SK-N-SH (cell line): ENCODE results near the gene HSF4. TPM values are rescaled to one million over a fixed set of nuclear protein-coding genes. Genes with fewer than 3 reads are reported as not detected.

Experiments used
- CTCF ChIA-PET: fragments of 300-600, 350-600 bp; formaldehyde crosslinking; extraction: SDS; loops from one replicate; lab custom pipeline; 2021; lab: Yijun Ruan, JAX
- POLR2A ChIA-PET: fragments of 350-600 bp; sonication (Branson Sonifier 250); formaldehyde crosslinking; extraction: SDS; loops from one replicate; lab custom pipeline; 2020; ENCODE audit warnings: antibody characterized with exemption, inconsistent platforms; lab: Yijun Ruan, JAX
- DNase-seq: peaks from one replicate; pipeline ENCODE4 v3.0.0; 2012
- H2AFZ ChIP-seq: fragments of 200-600 bp; sonication (generic); 2 replicates; pipeline ENCODE4 v1.8.1; 2016; ENCODE audit warnings: antibody characterized with exemption, mild to moderate bottlenecking, low read depth
- H3F3A ChIP-seq: fragments of 200-600 bp; sonication (generic); replicated peaks from 2 replicates; pipeline ENCODE3; 2016; ENCODE audit warnings: antibody characterized with exemption, mild to moderate bottlenecking; ENCODE audit not compliant: insufficient read depth
- H3K27ac ChIP-seq, 2 experiments: fragments of 200-500 bp in 1 of 2; fragments of 200-600 bp in 1 of 2; sonication (Bioruptor generic) in 1 of 2; sonication (generic), shearing (Covaris generic) in 1 of 2; 2 replicates each; pipeline versions ENCODE4 v1.5.1 to v1.6.1; 2014 to 2016; ENCODE audit warnings: low read depth in 2 of 2, inconsistent platforms in 1 of 2, low read length in 1 of 2, mild to moderate bottlenecking in 1 of 2, mixed read lengths in 1 of 2
- H3K27me3 ChIP-seq: fragments of 200-600 bp; sonication (generic), shearing (Covaris generic); 2 replicates; pipeline ENCODE4 v1.6.1; 2016; ENCODE audit warnings: mixed run types; ENCODE audit not compliant: insufficient read depth
- H3K36me3 ChIP-seq, 2 experiments: fragments of 200-500 bp in 1 of 2; fragments of 200-600 bp in 1 of 2; sonication (Bioruptor generic) in 1 of 2; sonication (generic) in 1 of 2; replicated peaks in 1 of 2; 2 replicates each; pipeline versions ENCODE3 to v1.5.1; 2014 to 2016; ENCODE audit warnings: low read length in 1 of 2, mild to moderate bottlenecking in 1 of 2; ENCODE audit not compliant: insufficient read depth in 2 of 2, control insufficient read depth in 1 of 2
- H3K4me1 ChIP-seq, 2 experiments: fragments of 200-500 bp in 1 of 2; fragments of 200-600 bp in 1 of 2; sonication (Bioruptor generic) in 1 of 2; sonication (generic), shearing (Covaris generic) in 1 of 2; 2 replicates each; pipeline versions ENCODE4 v1.5.1 to v1.6.1; 2014 to 2016; ENCODE audit warnings: low read depth in 1 of 2, low read length in 1 of 2, mixed run types in 1 of 2; ENCODE audit not compliant: insufficient read depth in 2 of 2, control insufficient read depth in 1 of 2
- H3K4me2 ChIP-seq: fragments of 200-600 bp; sonication (generic), shearing (Covaris generic); 2 replicates; pipeline ENCODE4 v1.6.1; 2017; ENCODE audit warnings: mixed run types
- H3K4me3 ChIP-seq, 2 experiments: fragments of 200-500 bp in 1 of 2; fragments of 200-600 bp in 1 of 2; sonication (Bioruptor generic) in 1 of 2; sonication (generic), shearing (Covaris generic) in 1 of 2; 2 replicates each; pipeline versions ENCODE4 v1.5.1 to v1.8.1; 2014 to 2016; ENCODE audit warnings: low read depth in 2 of 2, inconsistent platforms in 1 of 2, low read length in 1 of 2, mild to moderate bottlenecking in 1 of 2, mixed read lengths in 1 of 2, moderate library complexity in 1 of 2
- H3K79me2 ChIP-seq: fragments of 200-600 bp; sonication (generic); 2 replicates; pipeline ENCODE4 v1.8.1; 2017; ENCODE audit warnings: mild to moderate bottlenecking; ENCODE audit not compliant: insufficient read depth
- H3K9ac ChIP-seq: fragments of 200-600 bp; sonication (generic); 2 replicates; pipeline ENCODE4 v1.6.1; 2017; ENCODE audit warnings: mixed run types
- H3K9me2 ChIP-seq: fragments of 200-600 bp; sonication (generic); 2 replicates; pipeline ENCODE4 v1.6.1; 2017; ENCODE audit warnings: mixed run types
- H3K9me3 ChIP-seq: fragments of 200-600 bp; sonication (generic); 2 replicates; pipeline ENCODE4 v1.6.1; 2017; ENCODE audit warnings: mixed run types, mild to moderate bottlenecking, moderate library complexity
- H4K20me1 ChIP-seq: fragments of 200-600 bp; sonication (generic); 2 replicates; pipeline ENCODE4 v1.6.1; 2017; ENCODE audit warnings: mild to moderate bottlenecking, mixed run types; ENCODE audit not compliant: insufficient read depth
- CHD2 ChIP-seq: fragments of 150-350 bp; IDR thresholded peaks from 2 replicates; pipeline ENCODE4 v1.6.1; 2018; ENCODE audit warnings: low read length; ENCODE audit not compliant: partially characterized antibody
- EP300 ChIP-seq, 2 experiments: IDR thresholded peaks; 2 replicates each; pipeline versions ENCODE4 v1.4.0 to v1.6.1; 2012; ENCODE audit warnings: borderline replicate concordance in 1 of 2, low read depth in 1 of 2, low read length in 1 of 2
- FOSL2 ChIP-seq: IDR thresholded peaks from 2 replicates; pipeline ENCODE4 v1.4.0; 2012; ENCODE audit warnings: low read depth, mild to moderate bottlenecking, moderate library complexity, borderline replicate concordance
- FOXJ3 ChIP-seq: sonication (generic); formaldehyde crosslinking; IDR thresholded peaks from 2 replicates; pipeline ENCODE4 v1.5.1; 2020; ENCODE audit warnings: mild to moderate bottlenecking, missing genetic modification reagents
- NFIC ChIP-seq: IDR thresholded peaks from 2 replicates; pipeline ENCODE4 v1.4.0; 2012; ENCODE audit warnings: borderline replicate concordance
- NRF1 ChIP-seq: IDR thresholded peaks from 2 replicates; pipeline ENCODE4 v1.6.1; 2012; ENCODE audit warnings: low read depth, mild to moderate bottlenecking, low read length
- SIN3A ChIP-seq: IDR thresholded peaks from 2 replicates; pipeline ENCODE4 v1.6.1; 2012; ENCODE audit warnings: low read depth, mild to moderate bottlenecking, low read length, moderate library complexity, borderline replicate concordance
- TAF1 ChIP-seq: IDR thresholded peaks from 2 replicates; pipeline ENCODE4 v1.6.1; 2012; ENCODE audit warnings: low read depth, mild to moderate bottlenecking, low read length, moderate library complexity, borderline replicate concordance
- TCF12 ChIP-seq: IDR thresholded peaks from 2 replicates; pipeline ENCODE4 v1.4.0; 2012
- TEAD4 ChIP-seq: IDR thresholded peaks from 2 replicates; pipeline ENCODE4 v1.4.0; 2012; ENCODE audit warnings: mild to moderate bottlenecking, borderline replicate concordance; ENCODE audit not compliant: insufficient read depth
- YY1 ChIP-seq: IDR thresholded peaks from 2 replicates; pipeline ENCODE4 v1.4.0; 2012; ENCODE audit warnings: low read depth, mild to moderate bottlenecking
- WGBS: methylation state at CpG from one replicate; pipeline ENCODE4 v1.1.6; 2017; ENCODE audit warnings: low lambda C conversion rate; 5-methylcytosine and 5-hydroxymethylcytosine counted together
- polyA plus RNA-seq, 3 experiments: library from polyadenylated mRNA; depleted of rRNA; stranded (reverse); fragments of >200 nt; gene quantifications; 2 replicates each; pipeline ENCODE4 v1.2.3, GENCODE V29; 2012
- TF ChIP-seq, protein P1 (sequence below): fragments of 150-350 bp; IDR thresholded peaks from 2 replicates; pipeline ENCODE4 v1.6.1; 2016; ENCODE audit warnings: mild to moderate bottlenecking, low read depth, low read length
- TF ChIP-seq, protein P2 (sequence below): IDR thresholded peaks from 2 replicates; pipeline ENCODE4; 2012
- TF ChIP-seq, protein P3 (sequence below): IDR thresholded peaks from 2 replicates; pipeline ENCODE4 v1.4.0; 2012; ENCODE audit warnings: low read depth, borderline replicate concordance
- TF ChIP-seq, protein P4 (sequence below): IDR thresholded peaks from 2 replicates; pipeline ENCODE4 v1.4.0; 2012; ENCODE audit warnings: low read depth

HSF4 gene
- polyA plus RNA-seq, 1 of the 3 experiments (the other 2 are of a cell fraction) = 33.4 TPM

DNA sequence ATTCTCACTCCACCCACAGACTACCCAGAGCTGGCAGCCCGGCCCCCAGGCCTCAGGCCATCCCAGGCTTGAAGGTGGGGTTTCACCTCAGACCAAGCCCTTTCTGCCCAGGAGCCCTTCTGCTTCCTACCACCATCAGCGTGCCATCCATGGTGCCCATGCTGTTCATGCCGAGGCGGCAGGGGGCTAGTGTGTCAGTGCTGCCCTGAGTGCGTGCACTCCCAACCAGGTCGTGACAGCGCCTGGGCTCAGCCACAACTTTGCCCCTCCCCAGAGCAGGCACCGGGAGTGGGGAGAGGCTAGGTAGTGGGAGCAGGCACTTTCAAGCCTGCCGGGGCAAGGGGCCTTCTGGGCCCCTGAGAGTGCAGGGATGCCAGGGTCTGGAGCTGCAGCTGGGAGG is 22.2 kb upstream of the HSF4 start (continued):
- TF ChIP-seq, protein P1, sequence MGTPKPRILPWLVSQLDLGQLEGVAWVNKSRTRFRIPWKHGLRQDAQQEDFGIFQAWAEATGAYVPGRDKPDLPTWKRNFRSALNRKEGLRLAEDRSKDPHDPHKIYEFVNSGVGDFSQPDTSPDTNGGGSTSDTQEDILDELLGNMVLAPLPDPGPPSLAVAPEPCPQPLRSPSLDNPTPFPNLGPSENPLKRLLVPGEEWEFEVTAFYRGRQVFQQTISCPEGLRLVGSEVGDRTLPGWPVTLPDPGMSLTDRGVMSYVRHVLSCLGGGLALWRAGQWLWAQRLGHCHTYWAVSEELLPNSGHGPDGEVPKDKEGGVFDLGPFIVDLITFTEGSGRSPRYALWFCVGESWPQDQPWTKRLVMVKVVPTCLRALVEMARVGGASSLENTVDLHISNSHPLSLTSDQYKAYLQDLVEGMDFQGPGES = no peak
- TF ChIP-seq, protein P2, sequence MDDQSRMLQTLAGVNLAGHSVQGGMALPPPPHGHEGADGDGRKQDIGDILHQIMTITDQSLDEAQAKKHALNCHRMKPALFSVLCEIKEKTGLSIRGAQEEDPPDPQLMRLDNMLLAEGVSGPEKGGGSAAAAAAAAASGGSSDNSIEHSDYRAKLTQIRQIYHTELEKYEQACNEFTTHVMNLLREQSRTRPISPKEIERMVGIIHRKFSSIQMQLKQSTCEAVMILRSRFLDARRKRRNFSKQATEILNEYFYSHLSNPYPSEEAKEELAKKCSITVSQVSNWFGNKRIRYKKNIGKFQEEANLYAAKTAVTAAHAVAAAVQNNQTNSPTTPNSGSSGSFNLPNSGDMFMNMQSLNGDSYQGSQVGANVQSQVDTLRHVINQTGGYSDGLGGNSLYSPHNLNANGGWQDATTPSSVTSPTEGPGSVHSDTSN = no peak
- TF ChIP-seq SIN3A (no peak), FOSL2 (no peak), FOXJ3 (no peak), CHD2 (no peak)

DNA sequence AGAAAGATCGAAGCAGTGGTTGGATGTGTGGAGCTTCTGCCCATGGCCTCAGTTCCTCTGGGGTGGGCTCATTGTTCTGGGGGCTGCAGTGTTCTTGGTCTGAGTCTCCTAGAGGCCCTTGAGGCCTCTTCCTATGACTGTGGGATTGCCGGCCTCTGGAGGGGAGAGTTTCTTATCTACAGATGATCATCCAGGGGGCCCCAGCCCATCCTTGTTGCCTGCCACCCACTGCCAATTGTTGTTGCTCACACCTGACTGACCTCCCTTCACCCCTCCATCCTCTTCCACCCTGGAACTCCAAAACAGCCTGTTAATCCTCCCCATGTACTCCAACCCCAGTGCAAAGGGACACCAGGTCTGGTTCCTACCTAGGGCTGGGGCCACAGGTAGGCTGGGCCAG is 19.6 kb upstream of the HSF4 start:
- Histone ChIP-seq H3F3A (peaks cover 2% of the 10 kb centered on the region), H3K9ac (no peak overlapping the region), H3K4me1 (no peaks in the 10 kb centered on the region; a peak in 1 of 4 replicates), H3K4me2 (no peak overlapping the region), H3K27ac (no peak overlapping the region), H3K79me2 (0 out of 2 replicates have a peak, but pooled peaks cover 2% of the 10 kb centered on the region), H3K36me3 (peaks cover 25 to 84% of the 10 kb centered on the region in 2 experiments), H4K20me1 (no peaks in the 10 kb centered on the region), H3K9me2 (no peaks in the 10 kb centered on the region), H3K9me3 (no peaks in the 10 kb centered on the region), H2AFZ (no peak overlapping the region), H3K27me3 (no peaks in the 10 kb centered on the region), H3K4me3 (no peak overlapping the region)
- 94% methylated on average over 2 of the region's 2 CpGs for WGBS
- CTCF ChIA-PET = interaction anchor here (3.0 kb wide), 1 partner anchor 10 kb away, joined by 12 read pairs; no protein-coding TSS in a partner anchor
- POLR2A ChIA-PET = no interaction called here
- TF ChIP-seq TAF1 (no peak), FOXJ3 (no peak), EP300 (IDR thresholded peaks at IDR 0.05; ENCODE audit: borderline replicate concordance in 1 of 2, low read depth in 1 of 2, low read length in 1 of 2) (no peak), FOSL2 (no peak), NRF1 (no peak), TCF12 (no peak), YY1 (no peak), TEAD4 (no peak), NFIC (no peak), CHD2 (no peak)
- TF ChIP-seq, protein P3, sequence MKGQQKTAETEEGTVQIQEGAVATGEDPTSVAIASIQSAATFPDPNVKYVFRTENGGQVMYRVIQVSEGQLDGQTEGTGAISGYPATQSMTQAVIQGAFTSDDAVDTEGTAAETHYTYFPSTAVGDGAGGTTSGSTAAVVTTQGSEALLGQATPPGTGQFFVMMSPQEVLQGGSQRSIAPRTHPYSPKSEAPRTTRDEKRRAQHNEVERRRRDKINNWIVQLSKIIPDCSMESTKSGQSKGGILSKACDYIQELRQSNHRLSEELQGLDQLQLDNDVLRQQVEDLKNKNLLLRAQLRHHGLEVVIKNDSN = no peak
- TF ChIP-seq, protein P4, sequence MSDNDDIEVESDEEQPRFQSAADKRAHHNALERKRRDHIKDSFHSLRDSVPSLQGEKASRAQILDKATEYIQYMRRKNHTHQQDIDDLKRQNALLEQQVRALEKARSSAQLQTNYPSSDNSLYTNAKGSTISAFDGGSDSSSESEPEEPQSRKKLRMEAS = no peak
- DNase-seq = no peak
